Measurements from ENCODE around the gene PDZD4.

PDZD4 gene

DNA sequence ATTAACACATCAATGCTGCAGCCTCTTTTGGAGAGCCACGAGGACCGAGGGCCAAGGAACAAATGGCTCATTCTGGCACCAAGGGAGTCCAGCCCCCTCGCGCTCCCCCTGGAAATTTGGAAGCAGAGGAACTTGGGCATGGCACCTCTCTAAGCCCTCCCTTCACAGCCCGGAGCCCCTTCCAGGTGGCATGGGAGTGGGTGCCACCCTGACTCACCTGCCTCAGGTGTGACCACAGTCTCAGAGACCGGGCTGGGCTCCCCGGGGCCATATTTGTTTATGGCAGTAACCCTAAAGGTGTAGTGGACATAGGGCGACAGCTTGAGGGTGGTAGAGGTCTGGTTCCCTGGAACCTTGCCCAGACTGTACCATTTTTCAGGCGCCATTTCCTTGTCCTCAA lies 36.8 kb upstream of the PDZD4 start:
- no peak for DNase-seq (ENCODE audit: low read depth in 2 of 2)

DNA sequence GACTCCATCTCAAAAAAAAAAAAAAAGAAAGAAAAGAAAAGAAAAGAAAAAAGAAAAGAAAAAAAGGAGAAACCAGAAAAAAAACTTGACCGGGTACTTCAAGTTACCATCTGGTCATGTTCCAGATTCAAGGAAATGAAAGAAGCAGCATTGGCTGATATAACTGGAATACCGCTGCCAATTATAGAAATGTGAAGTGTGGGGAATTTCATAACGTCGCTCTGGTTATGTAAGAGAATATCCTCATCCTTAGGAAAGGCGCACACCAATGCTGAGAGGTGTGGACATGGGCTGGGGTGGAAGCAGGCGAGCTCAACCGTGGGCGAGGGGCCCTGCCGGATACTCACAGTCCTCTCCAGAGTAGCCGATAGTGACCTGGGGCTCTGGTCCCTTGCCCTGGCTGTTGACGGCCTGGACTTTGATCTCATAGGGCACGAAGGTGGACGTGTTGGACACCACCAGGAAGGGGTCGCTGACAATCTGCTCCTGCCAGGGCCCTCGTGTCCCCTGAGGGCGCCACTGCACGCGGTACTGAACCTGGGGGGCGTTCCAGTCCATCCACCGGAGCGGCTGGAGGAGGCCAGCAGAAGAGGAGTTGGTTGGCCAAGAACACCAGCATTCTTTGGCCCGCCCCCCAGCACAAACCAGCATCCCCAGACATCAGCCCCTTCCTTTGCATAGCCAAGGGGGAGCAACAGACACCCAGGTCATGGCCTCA lies 36.1 kb upstream of the PDZD4 start:
- no peak for DNase-seq (ENCODE audit: low read depth in 2 of 2)

DNA sequence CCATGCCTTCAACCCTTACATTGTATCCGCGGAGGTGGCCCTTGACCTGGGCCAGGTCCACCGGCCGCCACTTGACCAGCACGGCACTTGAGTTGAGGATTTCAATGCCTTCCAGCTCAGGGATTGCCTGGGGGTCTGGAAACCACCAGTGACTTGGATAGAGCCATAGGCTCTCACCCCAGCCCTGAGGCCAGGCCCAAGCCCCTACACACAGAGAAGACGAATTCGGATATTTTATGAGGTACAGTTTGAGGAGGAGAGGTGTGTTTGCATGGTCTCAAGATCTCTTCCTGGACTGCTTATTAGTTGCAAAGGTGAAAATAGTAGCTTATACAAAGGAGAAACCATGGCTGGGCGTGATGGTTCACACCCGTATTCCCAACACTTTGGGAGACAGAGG lies 35.3 kb upstream of the PDZD4 start:
- DNase-seq (ENCODE audit: low read depth in 2 of 2), result no peak

DNA sequence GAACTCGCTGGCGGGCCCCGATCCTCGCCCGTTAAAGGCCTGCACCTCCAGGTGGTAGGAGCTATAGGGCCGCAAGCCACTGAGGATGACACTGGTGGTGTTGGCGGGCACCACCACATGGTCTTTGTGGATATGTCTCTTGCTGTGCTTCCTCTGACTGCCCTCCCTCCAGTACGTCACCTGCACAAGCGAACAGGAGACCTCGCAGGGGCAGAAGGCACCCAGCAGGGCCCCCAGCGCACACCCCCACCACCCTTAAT lies 34.9 kb upstream of the PDZD4 start:
- no peak for DNase-seq (ENCODE audit: low read depth in 2 of 2)

DNA sequence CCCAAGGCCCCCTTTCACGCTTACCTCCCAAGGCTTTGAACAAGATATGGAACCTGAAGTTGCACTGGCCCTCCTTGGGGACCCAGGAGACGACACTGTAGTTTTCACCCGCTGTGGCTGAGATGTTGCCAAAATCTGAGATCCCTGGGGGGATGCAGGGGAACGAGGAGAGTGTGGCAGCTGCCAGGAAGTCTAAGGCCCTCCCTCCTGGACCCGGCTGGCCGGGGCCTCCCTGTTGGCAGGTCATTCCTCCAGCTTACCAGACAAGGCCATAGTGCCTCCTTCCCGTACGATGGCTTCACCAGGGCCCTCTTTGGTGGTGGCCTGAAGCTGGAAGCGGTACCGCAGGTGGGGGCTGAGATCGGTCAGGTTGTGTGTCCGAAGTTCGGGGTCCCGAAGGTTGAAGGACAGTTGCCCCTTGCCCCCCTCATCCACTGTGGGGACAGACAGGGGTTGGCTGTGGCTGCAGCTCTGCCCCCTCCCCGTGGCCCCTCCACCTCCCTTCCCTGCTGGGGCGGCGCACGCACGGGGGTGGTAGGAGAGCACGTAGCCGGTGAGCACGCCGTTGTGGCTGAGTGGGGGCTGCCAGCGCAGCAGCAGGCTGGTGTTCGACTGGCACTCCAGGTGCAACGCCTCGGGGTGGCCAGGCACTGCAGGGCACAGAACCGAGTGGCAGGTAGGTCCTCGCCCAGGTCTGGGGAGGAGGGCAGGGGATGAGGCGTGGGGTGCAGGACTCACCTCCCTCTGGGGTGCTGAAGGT lies 34.4 kb upstream of the PDZD4 start:
- no peak for DNase-seq (ENCODE audit: low read depth in 2 of 2)

DNA sequence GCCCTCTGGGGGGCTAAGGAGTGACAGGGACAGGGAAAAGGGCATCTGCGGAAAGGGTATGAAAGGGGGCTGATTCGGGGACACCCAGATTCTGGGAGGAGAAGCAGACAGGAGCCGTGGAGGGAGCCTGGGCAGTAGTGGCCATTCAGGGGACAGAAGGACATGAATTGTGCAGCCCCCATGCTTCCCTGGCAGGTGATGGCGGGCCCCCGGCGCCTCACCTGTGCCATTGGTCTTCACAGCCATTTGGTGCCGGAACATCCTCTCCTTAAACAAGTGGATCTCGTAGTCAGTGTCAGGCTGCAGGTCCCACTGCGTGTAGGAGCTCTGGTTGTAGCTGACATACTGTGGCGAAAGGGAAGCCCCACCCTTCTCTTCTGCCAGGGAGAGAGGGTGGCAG lies 33.8 kb upstream of the PDZD4 start:
- no peak for DNase-seq (ENCODE audit: low read depth in 2 of 2)

DNA sequence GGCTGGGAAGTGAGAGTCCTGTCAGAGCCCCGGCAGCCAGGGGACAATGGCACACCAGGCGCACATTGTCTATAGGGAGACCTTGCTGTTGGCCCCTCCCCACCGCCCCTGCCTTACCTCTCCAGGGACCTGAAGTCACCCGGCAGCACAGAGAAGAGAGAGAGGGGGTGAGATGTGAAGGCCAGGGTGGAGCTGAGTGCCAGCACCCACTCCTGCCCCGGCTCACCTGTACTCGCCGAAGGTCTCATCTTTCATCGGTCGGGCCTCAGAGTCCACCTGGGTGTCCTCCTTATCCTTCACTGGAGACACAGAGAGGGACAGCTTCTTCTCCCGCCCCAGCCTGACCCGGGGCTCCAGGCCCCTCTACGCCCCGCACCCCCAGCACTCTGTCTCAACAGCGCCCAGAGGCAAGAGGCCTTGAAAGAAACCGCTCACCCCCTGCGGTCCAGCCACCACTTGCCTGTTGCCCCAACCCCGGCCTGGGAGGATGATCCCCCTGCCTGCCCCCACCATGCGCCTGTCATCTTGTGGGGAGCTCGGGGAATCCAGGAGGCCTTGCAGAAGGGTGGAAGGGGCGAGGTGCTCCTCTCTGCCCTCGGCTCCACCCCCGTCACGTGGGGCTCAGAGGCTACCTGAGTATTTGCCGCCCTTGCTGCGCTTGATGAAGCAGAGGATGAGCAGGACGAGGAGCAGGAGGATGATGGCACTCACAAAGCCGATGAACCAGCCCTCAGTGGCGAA lies 33.1 kb upstream of the PDZD4 start:
- DNase-seq (ENCODE audit: low read depth in 2 of 2), result no peak

DNA sequence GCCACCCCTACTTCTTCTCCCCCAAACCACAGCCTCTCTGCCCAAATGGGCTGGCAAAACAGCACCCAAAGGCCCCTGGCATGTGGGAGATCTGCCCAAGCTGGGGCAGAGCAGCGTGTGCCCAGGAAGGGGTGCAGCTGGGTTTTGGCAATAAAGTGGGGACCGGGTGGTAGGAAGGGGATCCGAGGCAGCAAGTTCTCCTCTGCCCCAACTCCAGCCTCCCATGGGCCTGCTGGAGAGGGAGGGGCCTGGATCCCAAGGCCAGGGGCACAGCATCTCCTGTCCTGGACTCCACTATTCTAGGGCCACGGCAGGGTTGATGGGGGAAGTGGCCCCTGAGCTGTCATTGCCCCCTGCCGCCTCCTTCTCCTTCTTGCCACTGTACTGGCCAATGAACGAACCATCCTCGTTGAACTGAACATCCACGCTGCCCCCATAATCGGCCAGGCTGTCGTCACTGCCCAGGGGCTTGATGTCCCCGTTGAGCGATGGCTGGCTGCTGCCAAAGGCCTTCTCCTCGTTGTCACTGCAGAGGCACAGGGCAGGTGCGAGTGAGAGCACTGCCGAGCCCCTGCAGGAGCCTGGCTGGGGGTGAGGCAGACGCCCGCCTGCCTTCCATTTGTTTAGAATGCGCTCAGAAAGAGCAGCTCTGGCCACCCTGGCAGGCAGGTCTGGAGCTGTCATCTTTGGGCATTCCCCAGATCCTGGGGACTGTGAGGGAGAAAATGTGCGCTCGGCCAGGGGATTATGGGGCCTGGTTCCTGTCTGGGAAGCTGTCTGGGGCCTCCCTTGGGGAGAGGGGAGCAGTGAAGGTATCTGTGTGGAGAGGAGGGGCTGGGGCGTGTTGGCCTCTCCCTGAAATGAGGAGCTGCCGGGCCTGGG lies 32.3 kb upstream of the PDZD4 start:
- no peak for DNase-seq (ENCODE audit: low read depth in 2 of 2)

DNA sequence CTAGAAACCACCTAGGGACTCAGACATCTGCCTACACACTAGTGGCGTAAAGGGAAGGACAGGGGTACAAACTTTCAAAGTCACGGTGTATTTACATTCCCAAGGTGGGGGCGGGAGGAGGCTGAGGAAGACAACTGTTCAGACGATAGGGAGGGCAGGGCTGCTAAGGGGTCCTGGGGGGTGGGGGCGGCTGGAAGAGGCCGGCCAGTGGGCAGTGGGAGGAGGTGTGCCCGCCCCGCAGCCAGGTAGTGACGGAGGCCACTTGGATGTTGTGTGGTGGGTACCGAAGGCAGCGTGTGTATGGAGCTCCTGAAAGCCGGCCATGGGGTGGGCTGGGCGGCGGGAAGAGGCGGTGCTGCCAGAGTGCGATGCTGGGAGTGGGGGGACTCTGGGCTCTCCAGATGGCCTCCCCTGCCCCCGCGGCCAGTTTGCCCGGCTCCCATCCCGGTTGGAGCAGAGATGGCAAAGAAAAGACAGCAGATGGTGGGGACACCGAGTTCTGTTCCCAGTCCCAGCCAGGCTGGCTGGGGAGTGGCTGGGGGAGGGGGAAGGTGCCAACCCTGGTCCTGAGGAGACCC lies 31.5 kb upstream of the PDZD4 start:
- DNase-seq (ENCODE audit: low read depth in 2 of 2), result no peak

DNA sequence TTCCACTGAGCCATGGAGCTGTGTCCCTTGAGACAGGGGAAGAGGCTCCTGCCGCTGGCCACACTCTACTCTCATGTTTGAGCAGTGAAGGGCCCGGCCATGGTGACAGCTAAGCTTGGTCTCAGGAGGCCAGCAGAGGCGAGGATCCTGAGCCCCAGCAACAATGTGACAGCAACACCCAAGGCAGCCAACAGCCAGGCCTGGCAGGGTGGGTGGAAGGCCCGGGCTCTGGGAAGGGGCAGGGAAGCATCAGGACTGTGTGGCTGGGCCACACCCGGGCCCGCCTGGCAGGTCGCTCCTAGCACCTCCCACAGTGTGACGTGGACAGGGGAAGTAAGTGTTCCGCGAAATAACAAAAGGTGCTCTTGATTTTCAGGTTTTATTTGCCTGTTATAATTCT lies 30.8 kb upstream of the PDZD4 start:
- no peak for DNase-seq (ENCODE audit: low read depth in 2 of 2)

DNA sequence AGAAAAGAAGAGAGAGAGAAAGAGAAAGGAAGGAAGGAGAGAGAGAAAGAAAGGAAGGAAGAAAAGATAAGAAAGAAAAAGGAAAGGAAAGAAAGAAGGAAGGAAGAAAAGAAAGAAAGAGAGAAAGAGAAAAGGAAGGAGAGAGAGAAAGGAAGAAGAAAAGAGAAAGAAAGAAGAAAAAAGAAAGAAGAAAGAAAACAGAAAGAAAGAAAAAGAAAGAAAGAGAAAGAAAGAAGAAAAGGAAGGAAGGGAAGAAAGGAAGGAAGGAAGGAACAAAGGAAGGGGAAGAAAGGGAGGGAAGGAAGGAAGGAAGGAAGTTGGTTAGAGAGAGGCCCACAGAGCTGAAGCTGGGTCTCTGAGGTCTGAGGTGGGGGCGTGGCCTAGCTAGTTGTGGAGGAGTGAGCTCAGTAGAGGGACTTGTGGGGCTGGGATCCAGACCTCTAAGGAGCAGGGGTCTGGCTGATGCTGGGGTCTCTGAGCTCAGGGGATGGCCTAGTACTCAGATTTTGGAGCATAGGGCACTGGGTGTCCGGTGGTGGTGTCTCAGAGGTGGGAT lies 27.1 kb upstream of the PDZD4 start:
- no peak for DNase-seq (ENCODE audit: low read depth in 2 of 2)

DNA sequence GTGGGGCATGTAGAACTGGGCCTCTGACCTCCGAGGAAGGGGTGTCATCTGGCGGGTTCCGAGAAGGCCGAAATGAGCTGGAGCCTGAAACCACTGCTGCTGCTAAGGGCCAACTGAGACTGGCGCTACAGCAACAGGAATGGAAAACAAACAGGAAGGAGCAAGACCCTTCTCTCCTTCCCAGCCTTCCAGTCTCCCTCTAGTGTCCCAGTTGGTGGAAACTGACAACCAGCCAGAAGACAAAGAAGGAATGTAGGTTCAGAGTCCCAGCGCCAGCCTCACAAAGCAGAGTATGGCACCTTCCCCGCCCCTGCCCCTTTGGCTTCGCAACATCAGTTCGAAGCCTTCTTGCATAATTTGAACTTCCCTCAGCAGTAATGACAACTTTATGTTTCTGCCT lies 24.4 kb upstream of the PDZD4 start:
- DNase-seq (ENCODE audit: low read depth in 2 of 2), result no peak

DNA sequence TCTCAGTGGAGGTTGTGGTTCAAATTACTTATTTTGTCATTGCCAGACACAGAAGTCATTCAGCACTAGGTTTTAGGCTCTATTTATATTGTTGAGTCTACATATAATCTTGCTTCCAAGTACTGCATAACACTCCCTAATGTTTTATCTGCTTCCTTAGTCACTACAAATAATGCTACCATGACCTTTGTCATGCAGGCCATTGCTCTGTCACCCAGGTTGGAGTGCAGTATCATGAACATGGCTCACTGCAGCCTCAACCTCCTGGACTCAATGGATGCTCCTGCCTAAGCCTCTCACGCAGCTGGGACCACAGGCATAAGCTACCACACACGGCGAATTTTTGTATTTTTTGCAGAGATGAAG lies 23.5 kb upstream of the PDZD4 start:
- no peak for DNase-seq (ENCODE audit: low read depth in 2 of 2)

DNA sequence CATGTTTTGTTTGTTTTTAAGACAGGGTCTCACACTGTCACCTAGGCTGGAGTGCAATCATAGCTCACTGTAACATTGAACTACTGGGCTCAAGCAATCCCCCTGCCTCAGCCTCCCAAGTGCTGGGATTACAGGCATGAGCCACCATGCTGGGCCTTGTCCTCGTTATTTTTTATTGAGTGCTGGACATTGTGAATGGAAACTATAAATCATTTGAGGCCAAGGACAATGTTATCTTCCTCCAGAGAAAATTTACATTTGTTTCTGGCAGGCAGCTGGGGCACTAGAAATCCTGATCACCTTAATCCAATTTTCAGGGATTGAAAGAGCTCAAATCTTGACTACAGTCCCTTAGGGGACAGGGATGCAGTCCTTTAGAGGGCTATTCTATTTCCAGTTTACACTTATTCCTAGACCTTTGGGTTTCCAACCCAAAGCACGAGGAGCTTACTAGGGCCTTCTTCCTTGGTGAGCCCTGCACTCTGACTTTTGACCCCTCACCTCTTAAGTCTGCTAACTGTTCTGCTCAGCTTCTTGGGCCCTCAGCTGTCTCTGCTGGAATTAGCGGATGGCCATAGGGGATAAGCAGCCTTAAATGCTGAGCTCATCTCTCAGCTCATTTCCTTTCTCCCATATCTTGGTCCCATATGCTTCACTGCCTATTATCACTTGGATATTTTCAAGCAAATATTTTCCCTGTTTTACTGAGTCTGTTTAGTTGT lies 23.0 kb upstream of the PDZD4 start:
- no peak for DNase-seq (ENCODE audit: low read depth in 2 of 2)

DNA sequence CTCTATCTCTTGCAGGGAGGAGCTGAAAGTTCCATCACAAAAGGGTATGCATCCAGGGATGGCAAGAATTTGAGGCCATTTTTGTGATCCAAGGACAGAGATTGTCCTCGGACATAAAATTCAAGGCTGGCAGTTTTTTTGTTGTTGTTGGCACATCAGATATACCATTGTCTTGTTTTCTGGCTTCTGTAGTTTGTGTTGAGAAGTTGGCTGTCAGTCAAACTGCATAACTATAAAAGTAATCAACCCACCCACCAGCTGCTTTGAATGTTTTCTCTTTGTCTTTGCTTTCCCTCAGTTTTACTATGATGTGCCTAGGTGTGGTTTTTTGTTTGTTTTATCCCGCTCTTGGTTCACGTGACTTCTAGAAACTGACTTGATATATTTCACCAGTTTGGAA lies 21.6 kb upstream of the PDZD4 start:
- no peak for DNase-seq (ENCODE audit: low read depth in 2 of 2)

DNA sequence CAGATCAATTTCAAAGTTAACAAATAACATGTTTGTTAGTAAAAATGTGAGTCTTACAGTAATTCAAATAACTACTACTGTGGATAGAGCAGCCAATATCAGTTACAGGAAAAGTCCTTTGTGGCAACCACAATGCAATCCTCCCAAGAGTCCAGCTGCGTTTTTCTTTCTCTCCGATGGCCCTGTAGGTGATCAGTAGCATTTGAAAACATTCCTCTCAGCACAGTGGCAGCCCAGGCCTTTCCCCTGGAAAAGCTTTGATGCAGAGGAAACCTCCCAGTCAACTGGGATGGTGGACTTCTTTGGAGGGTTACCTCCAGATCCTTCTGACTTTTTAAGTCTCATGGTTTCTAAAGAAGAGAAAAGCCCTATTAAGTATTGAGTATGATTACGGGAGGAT lies 18.0 kb upstream of the PDZD4 start:
- no peak for DNase-seq (ENCODE audit: low read depth in 2 of 2)

DNA sequence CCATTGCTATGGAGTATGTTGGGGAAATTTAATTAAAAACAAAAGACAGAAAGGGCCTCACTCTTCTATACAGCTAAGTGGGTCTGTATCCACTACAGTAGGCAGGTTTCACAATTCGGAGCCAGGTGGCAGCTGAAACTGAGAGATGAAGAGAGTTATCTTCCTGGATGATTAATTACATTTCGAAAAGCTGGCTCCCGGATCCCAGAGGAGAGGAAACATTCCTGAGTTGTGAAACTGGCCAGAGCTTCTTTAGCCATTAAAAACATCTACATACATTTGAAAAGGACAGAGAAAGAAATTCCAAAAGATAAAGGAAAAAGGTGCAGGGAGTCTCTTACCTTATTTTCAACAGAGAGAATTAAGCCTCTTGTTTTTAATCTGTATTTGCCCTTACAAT lies 15.5 kb upstream of the PDZD4 start:
- DNase-seq (ENCODE audit: low read depth in 2 of 2), result no peak

DNA sequence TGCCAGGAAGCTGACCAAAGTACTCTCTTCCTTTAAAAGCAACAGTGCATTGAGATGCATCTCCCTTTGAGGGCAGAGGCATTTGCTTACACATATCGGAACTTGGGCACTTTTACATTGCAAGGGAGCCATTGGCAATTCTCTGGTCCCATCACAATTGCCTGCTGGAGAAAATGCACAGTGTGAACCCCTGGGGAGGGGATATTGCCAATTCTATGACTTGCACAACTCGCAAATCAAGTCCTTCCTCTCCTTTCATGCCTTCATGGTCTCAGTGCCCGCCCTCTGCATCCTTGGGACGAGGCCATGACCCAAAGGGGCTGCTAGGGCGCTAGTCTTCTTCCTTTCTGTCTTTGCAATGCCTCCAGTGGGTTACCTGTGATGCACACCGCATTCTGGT lies 14.9 kb upstream of the PDZD4 start:
- DNase-seq (ENCODE audit: low read depth in 2 of 2), result no peak

DNA sequence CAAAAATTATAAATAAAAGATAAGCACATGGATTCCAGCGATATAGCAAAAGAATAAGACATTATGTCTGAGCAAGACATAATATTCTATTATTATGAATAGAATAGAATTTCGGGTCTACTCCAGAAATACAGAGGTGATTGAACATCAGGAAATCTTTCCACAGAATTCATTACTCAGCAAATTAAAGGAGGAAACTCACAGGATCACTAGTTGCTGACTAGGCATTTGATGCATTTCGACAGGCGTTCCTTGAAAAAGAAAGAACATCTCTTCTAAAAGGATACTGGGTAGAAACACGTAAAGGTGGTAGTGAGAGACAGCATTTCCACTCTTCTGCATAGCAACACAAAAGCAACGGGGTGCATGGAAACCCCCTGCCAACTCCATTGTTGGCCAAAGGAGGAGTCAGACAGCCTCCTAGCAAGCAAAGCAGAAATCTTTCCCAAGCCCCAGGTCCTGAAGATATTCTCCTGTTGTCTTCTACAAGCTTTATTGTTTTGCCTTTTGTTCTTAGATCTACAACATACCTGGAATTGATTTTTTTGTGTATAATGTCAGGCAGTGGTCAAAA lies 14.3 kb upstream of the PDZD4 start:
- no peak for DNase-seq (ENCODE audit: low read depth in 2 of 2)

DNA sequence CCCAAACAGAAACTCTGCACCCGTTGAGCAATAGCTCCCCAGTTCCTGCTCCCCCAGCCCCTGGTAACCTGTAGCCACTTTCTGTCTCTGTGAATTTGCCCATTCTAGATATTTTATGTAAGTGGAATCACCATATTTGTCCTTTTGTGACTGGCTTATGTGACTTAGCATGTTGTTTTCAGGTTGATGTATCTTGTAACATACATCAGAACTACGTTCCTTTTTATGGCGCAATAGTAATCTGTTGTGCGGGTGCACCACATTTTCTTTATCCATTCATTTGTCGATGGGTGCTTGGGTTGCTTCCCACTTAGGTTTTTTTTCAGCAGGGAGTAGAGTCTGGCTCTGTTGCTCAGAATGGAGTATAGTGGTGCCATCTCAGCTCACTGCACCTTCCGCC lies 6.6 kb upstream of the PDZD4 start:
- DNase-seq (ENCODE audit: low read depth in 2 of 2), result no peak

DNA sequence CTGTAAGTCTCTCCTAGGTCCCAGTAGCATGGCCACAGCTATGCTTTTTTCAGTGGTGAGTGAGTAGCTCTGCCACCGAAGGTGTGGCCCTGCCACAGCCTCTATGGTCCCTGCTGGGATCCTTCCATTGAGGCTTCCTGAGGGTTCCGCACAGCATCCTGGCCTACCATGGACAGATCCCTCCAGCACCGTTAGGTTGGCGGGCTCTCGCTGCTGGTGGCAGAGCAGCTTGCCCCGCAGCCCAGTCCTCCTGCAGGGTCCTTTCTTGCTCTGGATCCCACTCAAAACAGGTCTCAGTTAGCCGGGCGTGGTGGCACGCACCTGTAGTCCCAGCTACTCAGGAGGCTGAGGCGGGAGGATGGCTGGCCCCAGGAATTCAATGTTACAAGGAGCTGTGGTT lies 2.4 kb upstream of the PDZD4 start:
- DNase-seq (ENCODE audit: low read depth in 2 of 2), result no peak

Data from stimulated activated CD8-positive, alpha-beta memory T cell treated with anti-CD3 and anti-CD28 coated beads, Interleukin-15, amount 100 ng/mL, for 4 hours (primary cell).